DND-41 (cell line): ENCODE results near the gene CNOT10.

Experiments used
- ATAC-seq: fragments of 200-7000 bp; cut with Tn5 transposase; 3 replicates; pipeline ENCODE4 v1.9.1; 2021; ENCODE audit warnings: low read depth; ENCODE audit not compliant: insufficient read depth
- DNase-seq: peaks from one replicate; pipeline ENCODE4 v3.0.0-alpha.2; 2020
- H2AFZ ChIP-seq: 2 replicates; pipeline ENCODE4 v1.6.0; 2012; ENCODE audit warnings: low read depth, low read length
- H3K27ac ChIP-seq: 2 replicates; pipeline ENCODE4 v1.5.1; 2012; ENCODE audit warnings: low read length, inconsistent platforms
- H3K27me3 ChIP-seq: fragments of 200-600 bp; sonication (generic); 2 replicates; pipeline ENCODE4 v1.6.0; 2012; ENCODE audit warnings: low read length, mild to moderate bottlenecking, inconsistent platforms; ENCODE audit not compliant: insufficient read depth, poor library complexity
- H3K36me3 ChIP-seq: 2 replicates; pipeline ENCODE4 v1.5.1; 2012; ENCODE audit warnings: low read length, inconsistent platforms; ENCODE audit not compliant: insufficient read depth
- H3K4me1 ChIP-seq: 2 replicates; pipeline ENCODE4 v1.5.1; 2012; ENCODE audit warnings: mild to moderate bottlenecking, low read length; ENCODE audit not compliant: insufficient read depth
- H3K4me2 ChIP-seq: 2 replicates; pipeline ENCODE4 v1.6.0; 2012; ENCODE audit warnings: mild to moderate bottlenecking, moderate library complexity, low read length, inconsistent platforms; ENCODE audit not compliant: insufficient read depth
- H3K4me3 ChIP-seq, 2 experiments: fragments of 200-600 bp in 1 of 2; shearing (Covaris generic) in 1 of 2; 2 replicates each; pipeline ENCODE4 v1.5.1; 2012 to 2016; ENCODE audit warnings: inconsistent platforms in 2 of 2, low read length in 2 of 2, mild to moderate bottlenecking in 2 of 2, low read depth in 1 of 2, moderate library complexity in 1 of 2
- H3K79me2 ChIP-seq: 2 replicates; pipeline ENCODE4 v1.6.0; 2012; ENCODE audit warnings: low read length, inconsistent platforms; ENCODE audit not compliant: insufficient read depth
- H3K9ac ChIP-seq: 2 replicates; pipeline ENCODE4 v1.6.0; 2012; ENCODE audit warnings: low read depth, mild to moderate bottlenecking, inconsistent platforms, low read length, moderate library complexity
- H3K9me3 ChIP-seq: 2 replicates; pipeline ENCODE4 v1.5.1; 2012; ENCODE audit warnings: low read length, moderate library complexity, mild to moderate bottlenecking, inconsistent platforms; ENCODE audit not compliant: insufficient read depth, severe bottlenecking
- H4K20me1 ChIP-seq: 2 replicates; pipeline ENCODE4 v1.6.0; 2012; ENCODE audit warnings: low read length; ENCODE audit not compliant: insufficient read depth
- CTCF ChIP-seq: IDR thresholded peaks from 2 replicates; pipeline ENCODE4 v1.5.1; 2012; ENCODE audit warnings: borderline replicate concordance, low read length, moderate library complexity, mild to moderate bottlenecking; ENCODE audit not compliant: poor library complexity, severe bottlenecking; ENCODE audit errors: extremely low read depth
- EZH2 ChIP-seq: IDR thresholded peaks from 3 replicates; pipeline ENCODE4 v1.6.1; 2012; ENCODE audit warnings: borderline replicate concordance, low read depth, mild to moderate bottlenecking, moderate library complexity, low read length, inconsistent platforms; ENCODE audit not compliant: severe bottlenecking

CNOT10 gene

GRCh38 chr3:32706348-32707025 lies 21.5 kb downstream of the CNOT10 start:
- Histone ChIP-seq H3K27me3 (no peaks in the 10 kb centered on the region), H3K79me2 (peaks cover 34% of the 10 kb centered on the region), H3K27ac (no peak overlapping the region), H3K4me3 (no peak overlapping the region), H3K4me1 (no peaks in the 10 kb centered on the region), H2AFZ (no peak overlapping the region), H4K20me1 (no peaks in the 10 kb centered on the region), H3K9me3 (no peaks in the 10 kb centered on the region), H3K36me3 (peaks cover 47% of the 10 kb centered on the region), H3K4me2 (no peak overlapping the region), H3K9ac (no peak overlapping the region)
- ATAC-seq (no peak), DNase-seq (no peak)
- TF ChIP-seq EZH2 (no peak), CTCF (no peak)

- no peak for TF ChIP-seq EZH2
- no peak for TF ChIP-seq CTCF
- Histone ChIP-seq H3K36me3 (peaks cover 52% of the 10 kb centered on the region), H4K20me1 (no peaks in the 10 kb centered on the region), H3K4me1 (no peaks in the 10 kb centered on the region), H3K27ac (no peak overlapping the region), H3K27me3 (no peaks in the 10 kb centered on the region), H3K79me2 (peaks cover 32% of the 10 kb centered on the region), H2AFZ (no peak overlapping the region), H3K4me3 (no peak overlapping the region), H3K4me2 (no peak overlapping the region), H3K9me3 (no peaks in the 10 kb centered on the region), H3K9ac (no peak overlapping the region)
- DNase-seq (no peak), ATAC-seq (no peak)
Observed at GRCh38 chr3:32707026-32707370, 22.0 kb downstream of the CNOT10 start.

- TF ChIP-seq EZH2 (no peak), CTCF (no peak)
- H3K4me3 ChIP-seq, result no peak overlapping the region
- H2AFZ ChIP-seq, result no peak overlapping the region
- H3K27me3 ChIP-seq, result no peaks in the 10 kb centered on the region
- H4K20me1 ChIP-seq, result no peaks in the 10 kb centered on the region
- no peaks in the 10 kb centered on the region for H3K4me1 ChIP-seq
- peaks cover 19% of the 10 kb centered on the region for H3K79me2 ChIP-seq
- no peak for DNase-seq
- H3K4me2 ChIP-seq, result no peak overlapping the region
- H3K9me3 ChIP-seq, result no peaks in the 10 kb centered on the region
- H3K27ac ChIP-seq, result no peak overlapping the region
- no peak overlapping the region for H3K9ac ChIP-seq
- no peak for ATAC-seq
- peaks cover 64% of the 10 kb centered on the region for H3K36me3 ChIP-seq
Observed at GRCh38 chr3:32708672-32709283, 23.8 kb downstream of the CNOT10 start.

GRCh38 chr3:32709346-32709745 lies 24.4 kb downstream of the CNOT10 start:
- H3K79me2 ChIP-seq, result peaks cover 18% of the 10 kb centered on the region
- no peak overlapping the region for H2AFZ ChIP-seq
- no peaks in the 10 kb centered on the region for H4K20me1 ChIP-seq
- H3K27ac ChIP-seq, result no peak overlapping the region
- H3K36me3 ChIP-seq, result peaks cover 69% of the 10 kb centered on the region
- H3K9me3 ChIP-seq, result no peaks in the 10 kb centered on the region
- DNase-seq (no peak), ATAC-seq (no peak)
- no peaks in the 10 kb centered on the region for H3K4me1 ChIP-seq
- H3K27me3 ChIP-seq, result no peaks in the 10 kb centered on the region
- no peak overlapping the region for H3K4me2 ChIP-seq
- no peak overlapping the region for H3K4me3 ChIP-seq
- TF ChIP-seq CTCF (no peak), EZH2 (no peak)
- H3K9ac ChIP-seq, result no peak overlapping the region
